ENCODE data around the gene KIAA0586.
"Not testable (repeated sequence)": the region's sequence is repeated elsewhere in the genome, so short reads cannot be mapped to it uniquely, and the experiment has no call there.

Gene KIAA0586

DNA sequence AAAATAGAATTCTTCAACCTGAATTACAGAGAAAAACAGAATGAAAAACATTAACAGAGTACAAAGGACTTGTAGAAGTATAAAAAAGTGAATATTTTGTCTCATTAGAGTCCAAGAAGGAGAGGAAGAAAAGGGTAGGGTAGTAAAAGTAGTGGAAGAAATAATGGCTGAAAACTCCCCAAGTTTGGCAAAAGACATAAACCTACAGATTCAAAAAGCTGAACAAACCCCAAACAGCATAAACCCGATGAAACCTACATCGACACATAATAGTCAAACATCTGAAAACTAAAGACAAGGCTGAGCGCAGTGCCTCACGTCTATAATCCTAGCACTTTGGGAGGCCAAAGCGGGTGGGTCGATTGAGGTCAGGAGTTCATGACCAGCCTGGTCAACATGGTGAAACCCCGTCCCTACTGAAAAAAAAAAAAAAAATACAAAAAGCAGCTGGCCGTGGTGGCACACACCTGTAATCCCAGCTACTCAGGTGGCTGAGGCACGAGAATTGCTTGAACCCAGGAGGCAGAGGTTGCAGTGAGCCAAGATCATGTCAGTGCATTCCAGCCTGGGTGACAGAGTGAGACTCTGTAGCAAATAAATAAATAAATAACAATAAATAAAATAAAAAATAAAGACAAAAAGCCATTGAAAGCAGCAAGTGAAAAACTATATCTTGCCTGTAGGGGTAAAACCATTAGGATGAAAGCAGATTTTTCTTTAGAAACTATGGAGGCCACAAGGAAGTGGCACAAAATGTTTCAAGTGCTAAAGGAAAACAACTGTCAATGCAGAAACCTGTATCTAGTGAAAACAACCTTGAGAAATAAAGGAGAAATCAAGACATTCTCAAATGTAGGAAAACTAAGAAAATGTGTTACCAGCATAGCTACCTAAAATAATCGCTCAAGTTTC, 11.6 kb upstream of the KIAA0586 start:
- Histone ChIP-seq H3K79me2 (ENCODE audit: insufficient read depth, low read length) (peaks cover 4% of the 10 kb centered on the region; the same call in 1 of the 2 replicates), H3K9me3 (ENCODE audit: insufficient read depth, low read depth, low read length) (no peaks in the 10 kb centered on the region; the same call in 1 of the 2 replicates), H3K4me2 (ENCODE audit: low read depth, low read length, poor library complexity, severe bottlenecking) (no peak overlapping the region), H3K4me1 (ENCODE audit: insufficient read depth, low read length, poor library complexity, severe bottlenecking) (peaks cover 6% of the 10 kb centered on the region), H3K36me3 (ENCODE audit: insufficient read depth, low read length) (peaks cover 33% of the 10 kb centered on the region; the same call in 1 of the 2 replicates), H3K4me3 (ENCODE audit: low read length, poor library complexity, severe bottlenecking) (no peak overlapping the region), H3K9me2 (replicated peaks; ENCODE audit: low read depth, low read length) (no peaks in the 10 kb centered on the region), H4K20me1 (ENCODE audit: insufficient read depth, low read length, poor library complexity, severe bottlenecking) (no peaks in the 10 kb centered on the region), H3K27me3 (ENCODE audit: insufficient read depth, low read length, poor library complexity, severe bottlenecking) (no peaks in the 10 kb centered on the region), H2AFZ (ENCODE audit: low read length) (no peak overlapping the region), H3F3A (ENCODE audit: low read depth) (0 out of 2 replicates have a peak, but pooled peaks cover 5% of the 10 kb centered on the region), H3K9ac (ENCODE audit: low read depth, low read length, poor library complexity, severe bottlenecking) (no peak overlapping the region)
- TF ChIP-seq EZH2phosphoT487 (IDR thresholded peaks at IDR 0.05; ENCODE audit: borderline replicate concordance) = no peak
- TF ChIP-seq, protein P1, sequence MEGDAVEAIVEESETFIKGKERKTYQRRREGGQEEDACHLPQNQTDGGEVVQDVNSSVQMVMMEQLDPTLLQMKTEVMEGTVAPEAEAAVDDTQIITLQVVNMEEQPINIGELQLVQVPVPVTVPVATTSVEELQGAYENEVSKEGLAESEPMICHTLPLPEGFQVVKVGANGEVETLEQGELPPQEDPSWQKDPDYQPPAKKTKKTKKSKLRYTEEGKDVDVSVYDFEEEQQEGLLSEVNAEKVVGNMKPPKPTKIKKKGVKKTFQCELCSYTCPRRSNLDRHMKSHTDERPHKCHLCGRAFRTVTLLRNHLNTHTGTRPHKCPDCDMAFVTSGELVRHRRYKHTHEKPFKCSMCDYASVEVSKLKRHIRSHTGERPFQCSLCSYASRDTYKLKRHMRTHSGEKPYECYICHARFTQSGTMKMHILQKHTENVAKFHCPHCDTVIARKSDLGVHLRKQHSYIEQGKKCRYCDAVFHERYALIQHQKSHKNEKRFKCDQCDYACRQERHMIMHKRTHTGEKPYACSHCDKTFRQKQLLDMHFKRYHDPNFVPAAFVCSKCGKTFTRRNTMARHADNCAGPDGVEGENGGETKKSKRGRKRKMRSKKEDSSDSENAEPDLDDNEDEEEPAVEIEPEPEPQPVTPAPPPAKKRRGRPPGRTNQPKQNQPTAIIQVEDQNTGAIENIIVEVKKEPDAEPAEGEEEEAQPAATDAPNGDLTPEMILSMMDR (conservative IDR thresholded peaks at IDR 0.05; ENCODE audit: low read length) = no peak

DNA sequence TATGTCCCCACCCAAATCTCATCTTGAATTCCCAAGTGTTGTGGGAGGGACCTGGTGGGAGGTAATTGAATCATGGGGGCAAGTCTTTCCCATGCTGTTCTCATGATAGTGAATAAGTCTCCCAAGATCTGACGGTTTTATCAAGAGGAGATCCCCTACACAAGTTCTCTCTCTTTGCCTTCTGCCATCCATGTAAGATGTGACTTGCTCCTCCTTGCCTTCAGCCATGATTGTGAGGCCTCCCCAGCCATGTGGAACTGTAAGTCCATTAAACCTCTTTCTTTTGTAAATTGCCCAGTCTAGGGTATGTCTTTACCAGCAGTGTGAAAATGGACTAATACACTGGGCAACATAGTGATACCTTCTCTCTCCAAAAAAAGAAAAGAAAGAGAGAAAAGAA, 10.6 kb upstream of the KIAA0586 start:
- H3K9me3 ChIP-seq (ENCODE audit: insufficient read depth, low read depth, low read length); H4K20me1 ChIP-seq (ENCODE audit: insufficient read depth, low read length, poor library complexity, severe bottlenecking); H3K79me2 ChIP-seq (ENCODE audit: insufficient read depth, low read length); H2AFZ ChIP-seq (ENCODE audit: low read length); H3K27me3 ChIP-seq (ENCODE audit: insufficient read depth, low read length, poor library complexity, severe bottlenecking); H3K9ac ChIP-seq (ENCODE audit: low read depth, low read length, poor library complexity, severe bottlenecking); H3K9me2 ChIP-seq (replicated peaks; ENCODE audit: low read depth, low read length); H3K4me3 ChIP-seq (ENCODE audit: low read length, poor library complexity, severe bottlenecking); H3F3A ChIP-seq (ENCODE audit: low read depth); H3K4me1 ChIP-seq (ENCODE audit: insufficient read depth, low read length, poor library complexity, severe bottlenecking); H3K4me2 ChIP-seq (ENCODE audit: low read depth, low read length, poor library complexity, severe bottlenecking): not testable (repeated sequence)
- peaks cover 23% of the 10 kb centered on the region; the same call in 1 of the 2 replicates for H3K36me3 ChIP-seq (ENCODE audit: insufficient read depth, low read length)

DNA sequence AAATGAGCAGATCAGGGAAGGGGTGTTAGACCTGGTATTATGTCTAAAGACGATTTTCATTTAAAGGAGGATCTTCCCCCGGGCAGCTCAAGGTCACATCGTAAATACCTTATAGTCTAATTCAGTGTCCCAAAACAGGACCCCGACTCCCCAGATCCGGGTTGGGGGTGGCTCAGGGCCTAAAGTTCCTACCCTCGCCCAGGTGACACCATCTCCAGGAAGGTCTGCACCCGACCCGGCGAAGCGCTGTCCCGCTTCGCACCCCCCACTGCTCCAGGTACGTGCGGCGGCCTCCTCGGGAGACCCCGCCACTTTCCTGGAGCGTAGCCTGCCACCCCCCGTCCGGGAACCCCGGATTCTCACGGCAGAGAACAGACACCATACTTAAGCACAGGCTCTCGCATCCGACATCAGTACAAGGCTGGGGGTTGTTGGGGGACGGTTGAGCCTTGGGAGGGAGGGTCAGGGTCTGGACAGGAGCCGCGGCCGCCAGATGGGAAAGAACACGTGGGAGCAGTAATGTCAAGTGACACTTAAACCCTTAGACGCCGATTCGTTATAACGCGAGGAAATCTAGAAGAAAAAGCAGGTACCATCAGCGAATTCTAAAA, 744 bp upstream of the KIAA0586 start:
- Histone ChIP-seq H3K4me1 (ENCODE audit: insufficient read depth, low read length, poor library complexity, severe bottlenecking) (peaks cover 29% of the 10 kb centered on the region), H3K9me2 (replicated peaks; ENCODE audit: low read depth, low read length) (no peaks in the 10 kb centered on the region), H3K27me3 (ENCODE audit: insufficient read depth, low read length, poor library complexity, severe bottlenecking) (no peaks in the 10 kb centered on the region), H3K9me3 (ENCODE audit: insufficient read depth, low read depth, low read length) (no peaks in the 10 kb centered on the region), H3K36me3 (ENCODE audit: insufficient read depth, low read length) (peaks cover 4% of the 10 kb centered on the region; the same call in 1 of the 2 replicates), H3K9ac (ENCODE audit: low read depth, low read length, poor library complexity, severe bottlenecking) (peak overlapping the region; percentile 92), H4K20me1 (ENCODE audit: insufficient read depth, low read length, poor library complexity, severe bottlenecking) (peaks cover 18% of the 10 kb centered on the region), H3K79me2 (ENCODE audit: insufficient read depth, low read length) (peaks cover 69% of the 10 kb centered on the region), H3K4me2 (ENCODE audit: low read depth, low read length, poor library complexity, severe bottlenecking) (peak overlapping the region; percentile 68), H2AFZ (ENCODE audit: low read length) (peak overlapping the region; percentile 98), H3K4me3 (ENCODE audit: low read length, poor library complexity, severe bottlenecking) (peak overlapping the region; percentile 84), H3F3A (ENCODE audit: low read depth) (no peaks in the 10 kb centered on the region)
- TF ChIP-seq, protein P1 (conservative IDR thresholded peaks at IDR 0.05; ENCODE audit: low read length) = no peak
- TF ChIP-seq EZH2phosphoT487 (IDR thresholded peaks at IDR 0.05; ENCODE audit: borderline replicate concordance) = no peak

Data from Loucy (cell line).